ENCODE data around the gene DGKD.

GRCh38 chr2:233503481-233503880, 149.2 kb downstream of the DGKD start:
- no peak for TF ChIP-seq CTCF (IDR thresholded peaks at IDR 0.05 in 2 of 3, conservative IDR thresholded peaks at IDR 0.05 in 1 of 3; ENCODE audit: borderline replicate concordance in 1 of 3, insufficient read depth in 1 of 3, low read depth in 2 of 3, low read length in 2 of 3)
- no peak for TF ChIP-seq EZH2 (IDR thresholded peaks at IDR 0.05)
- no peak for TF ChIP-seq POLR2AphosphoS5 (IDR thresholded peaks at IDR 0.05; ENCODE audit: low read depth, low read length)
- no peak for TF ChIP-seq JUND (IDR thresholded peaks at IDR 0.05)
